NCI-H345 treated with DMSO at 0.1 percent for 48 hours (cell line): ENCODE measurements around the gene RAMAC.
"Not testable (repeated sequence)": the region's sequence is repeated elsewhere in the genome, so short reads cannot be mapped to it uniquely, and the experiment has no call there.

Experiments
- DNase-seq: peaks from one replicate; lab custom pipeline; 2025; ENCODE audit not compliant: unreplicated experiment; lab: John Stamatoyannopoulos, UW

RAMAC gene

GRCh38 chr15:82966671-82967071 lies 19.3 kb upstream of the RAMAC start:
- DNase-seq: no peak

- no peak for DNase-seq
Observed at GRCh38 chr15:82968066-82968465, 17.9 kb upstream of the RAMAC start.

GRCh38 chr15:82969353-82969752 lies 16.7 kb upstream of the RAMAC start:
- no peak for DNase-seq

- no peak for DNase-seq
Observed at GRCh38 chr15:82970078-82970686, 15.8 kb upstream of the RAMAC start.

- DNase-seq: no peak
Observed at GRCh38 chr15:82970696-82971095, 15.3 kb upstream of the RAMAC start.

- no peak for DNase-seq
Observed at GRCh38 chr15:82971218-82971984, 14.6 kb upstream of the RAMAC start.

- no peak for DNase-seq
Observed at GRCh38 chr15:82972990-82973389, 13.0 kb upstream of the RAMAC start.

GRCh38 chr15:82977076-82977475 lies 8.9 kb upstream of the RAMAC start:
- DNase-seq: no peak

- DNase-seq: no peak
Observed at GRCh38 chr15:82978438-82978837, 7.6 kb upstream of the RAMAC start.

GRCh38 chr15:82979726-82980125 lies 6.3 kb upstream of the RAMAC start:
- DNase-seq: no peak

GRCh38 chr15:82980981-82981380 lies 5.0 kb upstream of the RAMAC start:
- DNase-seq: no peak

- no peak for DNase-seq
Observed at GRCh38 chr15:82986442-82986780, 401 bp downstream of the RAMAC start.

- no peak for DNase-seq
Observed at GRCh38 chr15:82992436-82992998, 6.5 kb downstream of the RAMAC start.

GRCh38 chr15:82993144-82993543 lies 7.1 kb downstream of the RAMAC start:
- no peak for DNase-seq

- no peak for DNase-seq
Observed at GRCh38 chr15:82995076-82995475, 9.1 kb downstream of the RAMAC start.

GRCh38 chr15:82995938-82996337 lies 9.9 kb downstream of the RAMAC start:
- DNase-seq: no peak

GRCh38 chr15:82999426-82999825 lies 13.4 kb downstream of the RAMAC start:
- no peak for DNase-seq

GRCh38 chr15:82999905-83000671 lies 14.1 kb downstream of the RAMAC start:
- no peak for DNase-seq

GRCh38 chr15:83000672-83001031 lies 14.6 kb downstream of the RAMAC start:
- not testable (repeated sequence) for DNase-seq

GRCh38 chr15:83010709-83011270 lies 24.8 kb downstream of the RAMAC start:
- peak; percentile 26 for DNase-seq

- DNase-seq: peak; percentile 74
Observed at GRCh38 chr15:83011271-83012075, 25.5 kb downstream of the RAMAC start, which contains the start of gene C15orf40. TSS of gene C15orf40 (minus strand) at chr15:83011639. CDS start at chr15:83011607, 32 bp downstream.
